Measurements from ENCODE around the gene SLC25A51. TPM values are rescaled to one million over a fixed set of nuclear protein-coding genes. Genes with fewer than 3 reads are reported as not detected.

The SLC25A51 gene
- total and polyA plus RNA-seq, 2 donors (not counting 3 experiments of a cell fraction or from before 2014, with no cell fraction given), result 15.4 to 36.2 TPM

DNA sequence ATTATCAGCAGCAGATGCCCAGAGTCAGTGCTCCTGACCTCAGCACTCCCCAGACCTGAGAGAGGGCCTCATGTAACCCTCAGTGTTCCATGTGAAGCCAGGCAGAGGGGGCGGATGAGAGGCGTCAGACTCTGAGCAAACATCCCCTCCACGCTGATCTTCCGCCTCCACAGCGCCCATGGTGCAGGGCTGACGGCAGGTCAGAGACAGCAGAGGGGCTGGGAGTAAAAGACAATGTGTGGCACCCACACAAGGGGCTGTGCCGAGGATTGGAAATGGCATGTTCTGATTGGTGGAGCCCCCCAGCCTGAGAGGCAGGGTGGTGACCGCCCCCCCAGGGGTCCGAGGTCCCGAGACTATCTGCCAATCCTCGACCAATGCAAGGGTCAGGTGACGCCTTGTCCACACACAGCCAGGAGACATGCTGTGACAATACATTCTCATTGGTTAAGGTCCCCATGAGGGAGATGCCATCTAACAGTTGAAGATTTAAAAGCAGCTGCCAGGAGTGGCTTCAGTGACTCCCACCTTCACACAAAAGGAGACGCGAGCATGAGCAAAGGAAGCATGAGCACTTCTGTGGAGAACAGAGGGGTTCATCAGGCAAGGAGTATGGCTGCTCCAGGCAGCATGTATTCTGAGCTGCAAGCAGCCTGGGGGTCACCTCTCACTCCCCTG lies 19.3 kb upstream of the SLC25A51 start:
- Histone ChIP-seq H3K4me2 (ENCODE audit: insufficient read depth, low read length) (no peak overlapping the region), H3K36me3 (ENCODE audit: control insufficient read depth in 2 of 2, extremely low read depth in 1 of 2, insufficient read depth in 2 of 2, low read length in 2 of 2) (peaks cover 0 to 8% of the 10 kb centered on the region in 2 experiments), H3K9me1 (replicated peaks; ENCODE audit: control insufficient read depth, extremely low read depth, insufficient read depth, low read length) (no peaks in the 10 kb centered on the region), H2AFZ (ENCODE audit: low read depth, low read length) (no peak overlapping the region), H4K20me1 (replicated peaks; ENCODE audit: control insufficient read depth, extremely low read depth, insufficient read depth, low read length) (no peaks in the 10 kb centered on the region), H3K27ac (ENCODE audit: insufficient read depth, low read depth, low read length) (no peak overlapping the region), H3K9ac (replicated peaks; ENCODE audit: extremely low read depth, insufficient read depth, low read length) (no peak overlapping the region), H3K27me3 (ENCODE audit: control insufficient read depth in 2 of 2, insufficient read depth in 2 of 2, low read length in 2 of 2) (no peaks in the 10 kb centered on the region), H3K4me3 (replicated peaks in 1 of 3; ENCODE audit: insufficient read depth in 1 of 3, low read depth in 1 of 3, low read length in 3 of 3) (no peak overlapping the region), H3K4me1 (ENCODE audit: control insufficient read depth, extremely low read depth, insufficient read depth, low read length) (peaks cover 22% of the 10 kb centered on the region), H3K79me2 (ENCODE audit: control insufficient read depth, insufficient read depth, low read length) (no peaks in the 10 kb centered on the region), H3K9me3 (replicated peaks; ENCODE audit: control insufficient read depth, insufficient read depth, low read length) (no peaks in the 10 kb centered on the region)
- DNase-seq (ENCODE audit: low read depth, low spot score) (no peak), FAIRE-seq (no peak)
- dilution Hi-C loops (cut with MboI; ENCODE audit: extremely low pct_ligation_motif_present, low sequenced_read_pairs), result no loop called here
- BruUV-seq (replicated peaks), result no TSS peak
- intact Hi-C loops (cut with micrococcal nuclease), result no loop called here
- TF ChIP-seq POLR2AphosphoS5 (IDR thresholded peaks at IDR 0.05; ENCODE audit: insufficient read depth, low read depth, low read length) (no peak), JUN (IDR thresholded peaks at IDR 0.05; ENCODE audit: borderline replicate concordance, insufficient read depth, insufficient read length, low read depth) (no peak), EZH2 (IDR thresholded peaks at IDR 0.05; ENCODE audit: borderline replicate concordance, low read depth, low read length, severe bottlenecking) (no peak)
- TF ChIP-seq, protein P1, sequence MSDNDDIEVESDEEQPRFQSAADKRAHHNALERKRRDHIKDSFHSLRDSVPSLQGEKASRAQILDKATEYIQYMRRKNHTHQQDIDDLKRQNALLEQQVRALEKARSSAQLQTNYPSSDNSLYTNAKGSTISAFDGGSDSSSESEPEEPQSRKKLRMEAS (IDR thresholded peaks at IDR 0.05; ENCODE audit: insufficient read depth, insufficient read length), result no peak
- POLR2A ChIA-PET, result no interaction called here
- CTCF ChIA-PET, result no interaction called here

DNA sequence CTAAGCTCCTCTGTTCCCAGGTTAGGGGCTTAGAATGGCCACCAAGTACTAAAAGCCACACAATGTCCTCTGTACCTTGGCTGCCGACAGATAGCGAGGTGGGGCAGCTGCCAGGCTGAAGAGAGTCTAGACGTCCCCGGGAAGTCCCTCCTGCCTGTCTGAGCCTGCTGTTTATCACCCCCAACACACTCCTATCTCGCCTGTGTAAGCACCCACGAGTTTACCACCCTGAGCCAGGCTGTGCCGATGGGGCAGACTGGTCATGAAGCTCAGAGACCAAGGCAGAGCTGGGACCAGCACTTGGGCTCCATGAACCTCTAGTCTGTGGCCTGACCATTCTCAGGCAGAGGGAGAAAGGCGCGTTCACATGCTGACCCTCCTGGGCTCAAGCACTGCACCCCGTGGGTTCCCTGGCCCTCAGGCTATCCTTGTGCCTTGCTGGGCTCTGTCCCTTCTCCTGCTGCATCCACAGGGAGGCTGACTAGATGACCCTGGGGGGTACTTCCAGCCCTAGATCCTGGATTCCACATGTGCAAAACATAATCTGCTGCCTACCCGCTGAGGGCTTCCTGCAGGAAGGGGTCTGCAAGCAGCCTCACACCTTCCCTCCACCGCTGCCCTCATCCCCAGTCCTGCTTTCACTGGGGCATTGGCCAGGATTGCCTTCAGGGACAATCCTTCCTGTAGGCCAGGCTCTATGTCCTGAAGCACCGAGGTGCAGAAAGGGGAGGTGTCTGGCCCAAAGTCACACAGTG lies 18.6 kb upstream of the SLC25A51 start:
- ChIA-PET POLR2A (no interaction called here), CTCF (interaction anchor here (0.8 kb wide), 1 partner anchor 146 kb away, joined by 3 read pairs; the partner anchor contains the start of gene SHB)
- peaks cover 21% of the 10 kb centered on the region for H3K4me1 ChIP-seq (ENCODE audit: control insufficient read depth, extremely low read depth, insufficient read depth, low read length)
- peaks cover 0 to 8% of the 10 kb centered on the region in 2 experiments for H3K36me3 ChIP-seq (ENCODE audit: control insufficient read depth in 2 of 2, extremely low read depth in 1 of 2, insufficient read depth in 2 of 2, low read length in 2 of 2)
- no peak overlapping the region for H2AFZ ChIP-seq (ENCODE audit: low read depth, low read length)
- no TSS peak for BruUV-seq (replicated peaks)
- no peak for FAIRE-seq
- TF ChIP-seq POLR2AphosphoS5 (IDR thresholded peaks at IDR 0.05; ENCODE audit: insufficient read depth, low read depth, low read length), result no peak
- TF ChIP-seq, protein P2, sequence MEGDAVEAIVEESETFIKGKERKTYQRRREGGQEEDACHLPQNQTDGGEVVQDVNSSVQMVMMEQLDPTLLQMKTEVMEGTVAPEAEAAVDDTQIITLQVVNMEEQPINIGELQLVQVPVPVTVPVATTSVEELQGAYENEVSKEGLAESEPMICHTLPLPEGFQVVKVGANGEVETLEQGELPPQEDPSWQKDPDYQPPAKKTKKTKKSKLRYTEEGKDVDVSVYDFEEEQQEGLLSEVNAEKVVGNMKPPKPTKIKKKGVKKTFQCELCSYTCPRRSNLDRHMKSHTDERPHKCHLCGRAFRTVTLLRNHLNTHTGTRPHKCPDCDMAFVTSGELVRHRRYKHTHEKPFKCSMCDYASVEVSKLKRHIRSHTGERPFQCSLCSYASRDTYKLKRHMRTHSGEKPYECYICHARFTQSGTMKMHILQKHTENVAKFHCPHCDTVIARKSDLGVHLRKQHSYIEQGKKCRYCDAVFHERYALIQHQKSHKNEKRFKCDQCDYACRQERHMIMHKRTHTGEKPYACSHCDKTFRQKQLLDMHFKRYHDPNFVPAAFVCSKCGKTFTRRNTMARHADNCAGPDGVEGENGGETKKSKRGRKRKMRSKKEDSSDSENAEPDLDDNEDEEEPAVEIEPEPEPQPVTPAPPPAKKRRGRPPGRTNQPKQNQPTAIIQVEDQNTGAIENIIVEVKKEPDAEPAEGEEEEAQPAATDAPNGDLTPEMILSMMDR (IDR thresholded peaks at IDR 0.05; ENCODE audit: extremely low read depth in 1 of 2, insufficient read depth in 1 of 2, low read depth in 1 of 2, low read length in 2 of 2), result no peak
- TF ChIP-seq EZH2 (IDR thresholded peaks at IDR 0.05; ENCODE audit: borderline replicate concordance, low read depth, low read length, severe bottlenecking), result no peak
- no peak for TF ChIP-seq FOS (IDR thresholded peaks at IDR 0.05; ENCODE audit: borderline replicate concordance, insufficient read depth, low read length)
- no peak for TF ChIP-seq POLR2A (IDR thresholded peaks at IDR 0.05; ENCODE audit: low read depth, low read length)
- TF ChIP-seq GATA2 (IDR thresholded peaks at IDR 0.05; ENCODE audit: insufficient read depth, insufficient read length, low read depth, low read length), result no peak
- TF ChIP-seq, protein P1 (IDR thresholded peaks at IDR 0.05; ENCODE audit: insufficient read depth, insufficient read length), result no peak
- TF ChIP-seq MYC (IDR thresholded peaks at IDR 0.05; ENCODE audit: low read depth, low read length), result no peak
- TF ChIP-seq JUN (IDR thresholded peaks at IDR 0.05; ENCODE audit: borderline replicate concordance, insufficient read depth, insufficient read length, low read depth), result no peak
- DNase-seq (ENCODE audit: low read depth, low spot score), result no peak
- H4K20me1 ChIP-seq (replicated peaks; ENCODE audit: control insufficient read depth, extremely low read depth, insufficient read depth, low read length), result no peaks in the 10 kb centered on the region
- no peaks in the 10 kb centered on the region for H3K27me3 ChIP-seq (ENCODE audit: control insufficient read depth in 2 of 2, insufficient read depth in 2 of 2, low read length in 2 of 2)
- dilution Hi-C loops (cut with MboI; ENCODE audit: extremely low pct_ligation_motif_present, low sequenced_read_pairs), result no loop called here
- intact Hi-C loops (cut with micrococcal nuclease), result no loop called here
- no peak overlapping the region for H3K4me2 ChIP-seq (ENCODE audit: insufficient read depth, low read length)
- no peak overlapping the region for H3K27ac ChIP-seq (ENCODE audit: insufficient read depth, low read depth, low read length)
- H3K9ac ChIP-seq (replicated peaks; ENCODE audit: extremely low read depth, insufficient read depth, low read length), result no peak overlapping the region
- no peaks in the 10 kb centered on the region for H3K79me2 ChIP-seq (ENCODE audit: control insufficient read depth, insufficient read depth, low read length)
- H3K9me1 ChIP-seq (replicated peaks; ENCODE audit: control insufficient read depth, extremely low read depth, insufficient read depth, low read length), result no peaks in the 10 kb centered on the region
- H3K4me3 ChIP-seq (replicated peaks in 1 of 3; ENCODE audit: insufficient read depth in 1 of 3, low read depth in 1 of 3, low read length in 3 of 3), result no peak overlapping the region
- no peaks in the 10 kb centered on the region for H3K9me3 ChIP-seq (replicated peaks; ENCODE audit: control insufficient read depth, insufficient read depth, low read length)
